HG02571 (cell line): Measurements from ENCODE around the gene GALNT5.
"Not testable (repeated sequence)": the region's sequence is repeated elsewhere in the genome, so short reads cannot be mapped to it uniquely, and the experiment has no call there.

ENCODE experiments used
- ATAC-seq: cut with Tn5 transposase; IDR thresholded peaks from one replicate; pipeline ENCODE4 v1.9.1; 2021; ENCODE audit warnings: mild to moderate bottlenecking, moderate library complexity; ENCODE audit not compliant: unreplicated experiment

The GALNT5 gene

GRCh38 chr2:157246765-157247407 lies 10.6 kb upstream of the GALNT5 start:
- no peak for ATAC-seq

- no peak for ATAC-seq
Measured at GRCh38 chr2:157250836-157251235, 6.7 kb upstream of the GALNT5 start.

GRCh38 chr2:157251932-157252331 lies 5.6 kb upstream of the GALNT5 start:
- ATAC-seq = no peak

- ATAC-seq = no peak
Measured at GRCh38 chr2:157252529-157252928, 5.0 kb upstream of the GALNT5 start.

GRCh38 chr2:157254041-157254440 lies 3.5 kb upstream of the GALNT5 start:
- no peak for ATAC-seq

GRCh38 chr2:157255746-157256145 lies 1.8 kb upstream of the GALNT5 start:
- no peak for ATAC-seq

- ATAC-seq = peak; percentile 97
Measured at GRCh38 chr2:157256626-157257025, 879 bp upstream of the GALNT5 start.

- no peak for ATAC-seq
Measured at GRCh38 chr2:157258520-157259326, 1.2 kb downstream of the GALNT5 start.

- no peak for ATAC-seq
Measured at GRCh38 chr2:157259386-157259785, 1.9 kb downstream of the GALNT5 start.

GRCh38 chr2:157259960-157260359 lies 2.5 kb downstream of the GALNT5 start:
- ATAC-seq = no peak

GRCh38 chr2:157260533-157261198 lies 3.2 kb downstream of the GALNT5 start:
- no peak for ATAC-seq

GRCh38 chr2:157261199-157261782 lies 3.8 kb downstream of the GALNT5 start:
- ATAC-seq = no peak

- ATAC-seq = no peak
Measured at GRCh38 chr2:157262248-157262647, 4.7 kb downstream of the GALNT5 start.

- ATAC-seq = no peak
Measured at GRCh38 chr2:157264099-157264498, 6.6 kb downstream of the GALNT5 start.

- ATAC-seq = no peak
Measured at GRCh38 chr2:157265825-157266224, 8.3 kb downstream of the GALNT5 start.

- ATAC-seq = no peak
Measured at GRCh38 chr2:157267476-157267875, 10.0 kb downstream of the GALNT5 start.

- no peak for ATAC-seq
Measured at GRCh38 chr2:157269060-157269459, 11.6 kb downstream of the GALNT5 start.

- ATAC-seq = no peak
Measured at GRCh38 chr2:157269922-157270321, 12.4 kb downstream of the GALNT5 start.

- ATAC-seq = no peak
Measured at GRCh38 chr2:157271590-157272203, 14.2 kb downstream of the GALNT5 start.

GRCh38 chr2:157279311-157279710 lies 21.8 kb downstream of the GALNT5 start:
- not testable (repeated sequence) for ATAC-seq

GRCh38 chr2:157281316-157281715 lies 23.8 kb downstream of the GALNT5 start:
- no peak for ATAC-seq
